HG02763 (cell line): ENCODE measurements around the gene ZBED4.

Experiments
- ATAC-seq: cut with Tn5 transposase; IDR thresholded peaks from one replicate; pipeline ENCODE4 v1.9.1; 2021; ENCODE audit warnings: mild to moderate bottlenecking, moderate library complexity; ENCODE audit not compliant: unreplicated experiment

Gene ZBED4

DNA sequence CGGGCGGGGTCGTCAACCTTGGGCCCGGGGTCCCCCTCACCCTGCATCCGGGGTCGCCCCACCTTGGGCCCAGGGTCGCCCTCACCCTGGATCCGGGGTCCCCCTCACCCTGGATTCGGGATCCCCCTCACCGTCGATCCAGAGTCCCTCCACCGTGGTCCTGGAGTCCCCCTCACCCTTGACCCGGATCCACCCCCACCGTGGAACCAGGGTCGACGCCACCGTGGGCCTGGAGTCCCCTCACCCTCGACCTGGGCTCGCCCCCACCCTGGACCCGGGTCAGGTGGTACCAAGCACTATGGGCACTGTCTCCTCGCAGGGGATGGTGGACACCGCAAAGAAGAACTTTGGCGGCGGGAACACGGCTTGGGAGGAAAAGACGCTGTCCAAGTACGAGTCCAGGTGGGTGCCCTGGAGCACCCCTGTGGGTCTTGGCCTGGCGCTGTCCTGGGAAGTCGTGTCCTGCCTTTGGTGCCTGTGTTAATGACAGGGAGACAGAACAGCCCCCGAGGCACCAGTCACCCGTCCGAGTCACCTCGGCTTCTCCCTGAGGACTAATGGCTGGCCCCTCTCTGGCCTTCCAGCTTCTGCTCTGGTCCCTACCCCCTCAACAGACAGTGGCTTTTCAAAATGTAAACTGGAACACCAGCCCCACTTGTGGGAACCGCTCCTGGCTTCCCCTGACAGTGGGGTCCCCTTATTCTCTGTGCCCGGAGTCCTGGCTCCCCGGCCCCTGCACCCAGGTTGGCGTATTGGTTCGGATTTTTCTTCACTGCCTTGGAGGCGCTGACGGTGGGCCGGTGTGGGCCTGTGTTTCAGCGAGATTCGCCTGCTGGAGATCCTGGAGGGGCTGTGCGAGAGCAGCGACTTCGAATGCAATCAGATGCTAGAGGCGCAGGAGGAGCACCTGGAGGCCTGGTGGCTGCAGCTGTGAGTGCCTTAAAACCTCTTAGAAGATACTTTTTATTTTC is 65.6 kb downstream of the ZBED4 start:
- ATAC-seq: no peak

DNA sequence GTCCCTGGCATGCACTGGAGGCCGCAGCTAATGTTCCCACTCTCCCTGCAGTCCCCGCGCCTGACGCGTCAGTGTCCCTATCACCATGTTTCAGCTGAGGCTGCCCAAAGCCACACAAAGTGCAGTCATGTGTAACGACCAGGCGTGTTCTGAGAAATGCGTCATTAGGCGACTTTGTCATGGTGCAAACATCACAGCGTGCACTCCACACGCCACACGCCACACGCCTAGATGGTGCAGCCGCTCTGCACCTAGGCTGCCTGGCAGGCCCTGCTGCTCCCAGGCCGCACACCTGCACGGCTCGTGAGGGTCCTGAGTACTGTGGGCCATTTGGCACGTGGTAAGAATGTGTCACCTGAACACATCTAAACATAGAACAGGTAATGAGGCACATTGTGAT is 67.2 kb downstream of the ZBED4 start:
- no peak for ATAC-seq

DNA sequence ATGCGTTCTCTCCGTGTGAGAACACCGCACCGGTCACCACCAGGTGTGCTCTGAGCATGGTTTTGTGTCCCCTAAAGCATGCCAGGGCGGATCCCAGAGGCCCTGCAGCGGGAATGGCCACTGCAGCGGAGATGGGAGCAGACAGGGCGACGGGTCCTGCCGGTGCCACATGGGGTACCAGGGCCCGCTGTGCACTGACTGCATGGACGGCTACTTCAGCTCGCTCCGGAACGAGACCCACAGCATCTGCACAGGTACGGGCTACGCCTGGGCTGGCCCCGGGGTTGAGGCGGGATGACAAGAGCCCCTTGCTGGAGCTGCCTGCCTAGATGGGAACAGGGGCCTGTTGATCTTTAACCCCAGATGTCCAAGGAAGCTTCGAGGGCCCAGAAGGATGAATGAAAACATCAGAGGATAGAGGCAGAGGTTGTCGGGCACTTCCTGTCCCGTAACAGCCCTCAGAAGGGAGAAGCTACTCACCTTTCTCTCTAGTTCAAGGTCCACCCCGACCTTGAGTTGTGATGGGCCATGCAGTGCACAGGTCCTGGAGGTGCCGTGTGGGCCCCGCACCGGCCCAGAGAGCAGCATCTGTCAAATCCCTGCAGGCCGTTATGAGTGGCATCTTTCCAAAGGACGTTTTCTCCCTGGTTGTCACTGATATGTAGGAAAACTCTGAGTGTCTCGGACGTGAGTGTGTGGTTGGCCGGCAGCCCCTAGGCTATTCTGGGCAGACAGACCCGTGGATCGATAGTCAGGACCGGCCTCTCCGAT is 68.0 kb downstream of the ZBED4 start:
- ATAC-seq: no peak

DNA sequence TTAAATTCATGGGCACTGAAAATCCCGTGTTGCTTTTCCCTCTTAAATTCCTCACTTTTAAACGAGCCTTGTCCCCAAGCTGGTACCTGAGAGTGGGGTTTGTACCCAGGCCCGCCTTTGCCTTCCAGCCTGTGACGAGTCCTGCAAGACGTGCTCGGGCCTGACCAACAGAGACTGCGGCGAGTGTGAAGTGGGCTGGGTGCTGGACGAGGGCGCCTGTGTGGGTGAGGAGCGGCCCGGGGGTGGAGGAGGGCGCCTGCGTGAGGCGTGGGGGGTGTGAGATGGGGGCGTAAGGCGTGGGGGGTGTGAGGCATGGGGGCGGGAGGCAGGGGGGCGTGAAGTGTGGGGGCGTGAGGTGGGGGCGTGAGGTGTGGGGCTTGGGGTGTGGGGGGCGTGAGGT is 68.8 kb downstream of the ZBED4 start:
- ATAC-seq: no peak

DNA sequence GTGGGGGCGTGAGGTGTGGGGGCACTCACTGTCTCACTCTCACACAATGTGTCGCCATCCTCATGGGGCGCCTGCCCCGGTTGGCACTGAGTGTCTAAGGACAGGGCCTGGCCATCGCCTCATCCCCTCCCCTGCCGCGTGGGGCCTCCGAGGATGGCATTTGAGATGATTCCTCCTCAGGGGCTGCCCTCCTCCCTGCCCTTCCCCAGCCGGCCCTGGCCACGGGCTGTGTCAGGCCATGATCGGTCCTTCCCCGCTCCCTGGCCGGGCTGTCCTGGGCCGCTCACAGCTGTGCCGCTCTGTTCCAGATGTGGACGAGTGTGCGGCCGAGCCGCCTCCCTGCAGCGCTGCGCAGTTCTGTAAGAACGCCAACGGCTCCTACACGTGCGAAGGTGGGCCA is 69.3 kb downstream of the ZBED4 start:
- no peak for ATAC-seq

DNA sequence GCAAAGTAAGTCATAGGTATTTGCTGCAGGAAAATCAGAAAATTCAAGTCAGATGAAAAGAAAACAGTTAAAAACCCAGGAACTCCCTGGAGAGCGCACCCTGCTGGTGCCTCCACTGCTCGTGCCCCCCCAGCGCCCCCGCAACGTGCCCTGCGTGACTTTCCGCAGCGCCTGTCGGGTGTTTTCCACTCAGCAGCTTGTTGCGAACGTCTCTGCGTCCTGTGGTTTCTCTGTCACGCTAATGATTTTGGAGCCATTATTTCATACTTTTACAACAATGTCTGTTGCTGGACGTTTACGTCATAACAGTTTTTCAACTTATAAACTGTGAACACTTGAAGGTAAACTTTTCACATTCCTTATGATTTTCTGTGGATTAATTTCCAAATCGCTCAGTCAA is 69.8 kb downstream of the ZBED4 start:
- ATAC-seq: no peak

DNA sequence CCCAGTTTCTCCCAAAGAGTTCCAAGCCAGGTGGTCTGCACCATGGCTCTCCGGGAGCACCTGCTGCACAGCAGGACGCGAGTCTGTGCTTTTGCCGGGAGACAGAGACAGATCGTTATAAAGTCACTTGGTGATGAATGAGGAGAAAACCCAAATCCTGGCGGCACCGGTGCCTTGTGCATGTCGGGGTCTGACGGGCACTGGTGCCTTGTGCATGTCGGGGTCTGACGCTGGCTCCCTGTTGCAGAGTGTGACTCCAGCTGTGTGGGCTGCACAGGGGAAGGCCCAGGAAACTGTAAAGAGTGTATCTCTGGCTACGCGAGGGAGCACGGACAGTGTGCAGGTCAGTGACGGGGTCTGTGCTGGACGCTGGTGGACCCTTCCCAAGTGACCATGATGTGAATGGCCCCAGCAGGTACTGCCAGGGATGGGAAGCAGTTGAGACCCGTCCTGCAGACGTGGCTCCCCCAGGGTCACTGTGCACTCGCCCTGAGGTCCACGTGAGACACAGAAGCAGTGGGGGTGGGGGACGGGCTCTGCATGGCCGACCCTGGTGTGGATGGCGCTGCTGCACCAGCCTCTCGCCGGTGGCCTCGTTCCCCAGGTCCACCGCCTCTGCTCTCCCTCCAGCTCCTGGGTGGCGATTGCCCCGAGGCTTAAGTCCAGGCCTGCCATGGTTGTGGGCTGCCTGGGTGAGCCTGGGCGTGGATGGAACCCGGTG is 70.6 kb downstream of the ZBED4 start:
- ATAC-seq: no peak

DNA sequence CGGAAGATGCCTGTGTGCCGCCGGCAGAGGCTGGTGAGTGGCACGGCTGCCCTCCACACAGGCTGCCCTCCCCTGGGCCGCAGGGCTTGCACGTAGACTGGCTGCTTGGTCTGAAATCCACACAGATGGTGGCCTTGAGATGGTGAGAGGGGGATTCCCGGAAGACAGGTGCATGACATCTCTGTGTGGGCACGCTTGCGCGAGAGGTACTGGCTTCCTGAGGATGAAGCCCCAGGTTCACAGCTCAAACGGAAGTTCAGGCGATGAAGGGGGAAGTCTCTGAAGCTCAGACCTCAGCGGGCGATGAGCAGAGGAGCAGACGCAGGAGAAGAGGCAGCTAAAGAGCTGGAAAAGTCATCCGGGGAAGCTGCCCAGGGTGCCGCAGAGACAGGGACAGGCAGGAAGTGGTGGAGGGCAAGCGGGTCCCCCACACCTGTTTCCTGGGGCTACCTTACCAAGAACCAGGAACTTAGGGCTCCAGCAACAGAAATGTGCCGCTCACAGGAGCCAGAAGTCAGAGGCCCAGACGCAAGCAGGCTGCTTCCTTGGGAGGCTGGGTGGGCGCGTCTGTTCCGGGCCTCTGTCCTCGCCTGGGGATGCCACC is 72.0 kb downstream of the ZBED4 start:
- no peak for ATAC-seq

DNA sequence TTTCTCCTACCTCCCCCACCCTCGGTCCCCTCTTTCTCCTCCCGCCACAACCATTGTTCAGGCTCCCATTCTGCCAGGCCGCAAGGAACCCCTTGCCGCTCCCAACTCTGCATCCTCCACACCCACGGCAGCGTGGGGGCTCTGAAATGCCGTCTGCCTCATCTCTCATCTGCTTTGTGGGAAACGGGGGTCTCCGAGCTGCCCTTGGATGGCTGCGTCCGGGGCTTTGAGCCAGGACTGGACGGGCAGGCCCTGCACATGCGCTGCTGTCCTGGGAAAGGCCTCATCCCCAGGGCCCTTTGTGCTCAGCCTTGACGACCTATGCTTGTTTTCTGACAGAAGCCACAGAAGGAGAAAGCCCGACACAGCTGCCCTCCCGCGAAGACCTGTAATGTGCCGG is 73.3 kb downstream of the ZBED4 start:
- ATAC-seq: no peak

DNA sequence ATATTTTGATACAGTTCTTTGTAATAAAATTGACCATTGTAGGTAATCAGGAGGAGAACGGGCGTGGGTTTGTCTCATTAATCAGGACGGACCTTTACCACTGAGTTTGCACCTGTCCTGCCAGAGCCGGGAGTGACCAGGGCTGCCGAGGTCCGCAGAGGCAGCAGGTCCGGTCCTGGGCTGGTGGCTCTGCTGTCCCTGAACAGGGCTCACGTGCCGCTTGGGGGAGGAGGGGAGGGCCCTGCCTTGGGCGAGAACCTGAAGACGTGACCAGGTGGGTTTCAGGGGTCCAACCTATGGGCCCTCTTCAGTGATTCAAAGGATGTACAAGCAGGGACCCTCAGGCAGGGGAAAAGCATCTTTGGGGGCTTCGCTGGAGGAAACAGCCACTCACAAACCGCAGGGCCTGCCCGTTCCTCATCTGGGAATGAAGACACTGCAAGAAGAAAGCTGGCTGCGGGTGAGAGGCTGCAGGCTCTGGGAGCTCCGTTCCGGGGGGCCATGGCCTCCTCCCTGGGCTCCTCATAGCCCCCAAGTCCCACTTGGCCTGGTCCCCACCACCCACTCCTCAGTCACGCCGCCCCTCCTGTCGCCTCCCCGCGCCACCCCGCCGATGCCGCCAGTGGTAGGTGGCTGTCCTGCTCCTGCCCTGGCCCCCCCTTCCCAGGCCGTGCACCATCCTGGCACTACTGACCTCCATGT is 74.0 kb downstream of the ZBED4 start:
- ATAC-seq: no peak

DNA sequence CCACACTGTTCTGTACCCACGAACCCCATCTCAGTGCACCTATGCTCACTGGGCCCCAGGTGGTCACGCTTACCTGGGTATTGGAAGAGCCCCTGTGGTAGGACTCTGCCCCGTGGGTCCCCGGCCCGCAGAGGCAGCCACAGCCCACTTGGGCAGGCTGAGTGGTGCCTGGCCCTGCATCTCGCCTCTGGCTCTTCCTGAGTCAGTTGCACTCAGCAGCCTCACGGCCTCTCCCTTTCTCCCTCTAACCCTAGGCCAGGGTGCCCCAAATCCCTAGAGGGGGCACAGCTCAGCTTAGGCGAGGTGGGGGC is 74.5 kb downstream of the ZBED4 start:
- ATAC-seq: no peak

DNA sequence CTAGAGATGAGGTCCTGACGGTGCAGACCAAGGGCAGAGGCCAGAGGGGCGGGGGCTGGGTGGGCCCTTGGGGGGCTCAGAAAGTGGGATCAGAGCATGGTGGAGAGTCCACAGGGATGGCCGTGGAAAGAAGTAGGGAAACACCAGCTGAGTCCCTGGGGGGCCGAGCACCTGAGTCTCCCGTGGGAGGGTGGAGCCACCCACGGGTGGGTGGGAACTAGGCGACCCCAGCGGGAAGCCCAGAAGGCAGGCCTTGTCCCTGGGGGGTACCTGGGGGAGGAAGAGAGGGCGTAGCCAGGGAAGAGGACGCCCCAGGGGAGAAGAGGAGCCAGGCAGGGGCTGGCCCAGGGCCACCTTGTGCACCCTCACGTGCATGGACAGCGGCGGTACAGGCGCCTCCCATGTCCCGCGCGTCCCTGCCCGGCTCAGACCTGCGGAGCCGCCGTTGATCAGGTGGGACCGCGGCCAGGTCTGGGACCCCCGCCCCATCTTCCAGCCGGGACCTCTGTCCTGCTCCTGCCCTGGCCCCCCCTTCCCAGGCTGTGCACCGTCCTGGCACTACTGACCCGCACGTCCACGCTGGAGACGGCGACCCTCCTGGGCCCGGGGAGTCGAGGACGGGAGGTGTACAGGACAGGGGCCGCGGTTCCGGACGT is 75.0 kb downstream of the ZBED4 start:
- no peak for ATAC-seq

DNA sequence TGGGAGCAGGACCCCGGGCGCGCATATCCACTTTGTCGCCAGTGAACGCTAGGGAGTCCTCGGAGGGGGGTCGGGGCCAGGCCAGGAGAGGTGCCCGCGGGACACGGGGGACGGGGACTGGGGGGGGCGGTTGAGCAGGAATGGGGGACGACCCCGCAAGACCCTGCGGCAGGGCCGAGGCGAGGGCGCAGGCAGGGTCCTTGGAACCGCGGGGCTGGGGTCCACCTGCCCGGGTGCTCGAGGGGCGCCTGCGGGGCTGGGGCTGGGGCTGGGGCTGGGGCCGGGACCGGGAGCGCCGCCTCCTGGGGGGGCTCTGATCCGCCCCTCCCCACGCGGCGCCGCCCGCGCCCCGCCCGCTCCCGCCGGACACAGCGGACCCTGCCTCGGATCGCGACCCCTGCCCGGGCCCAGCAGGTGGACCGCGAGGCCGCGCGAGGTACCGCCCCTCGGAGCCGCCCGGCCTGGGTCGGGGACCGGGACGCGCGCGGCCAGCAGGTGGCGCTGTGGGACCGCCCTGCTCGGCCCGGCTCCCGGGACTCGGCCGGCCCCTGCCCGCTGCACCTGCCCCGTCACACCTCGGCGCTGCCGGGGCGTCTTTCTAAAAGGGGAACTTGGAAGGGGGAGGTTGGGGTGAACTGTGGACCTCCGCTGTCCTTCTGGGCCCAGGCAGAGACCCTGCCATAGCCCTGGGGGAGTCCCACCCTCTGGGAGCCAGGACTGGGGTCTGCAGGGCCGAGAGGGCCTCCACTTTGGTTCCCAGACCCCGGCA is 75.8 kb downstream of the ZBED4 start:
- ATAC-seq: peak; percentile 43

DNA sequence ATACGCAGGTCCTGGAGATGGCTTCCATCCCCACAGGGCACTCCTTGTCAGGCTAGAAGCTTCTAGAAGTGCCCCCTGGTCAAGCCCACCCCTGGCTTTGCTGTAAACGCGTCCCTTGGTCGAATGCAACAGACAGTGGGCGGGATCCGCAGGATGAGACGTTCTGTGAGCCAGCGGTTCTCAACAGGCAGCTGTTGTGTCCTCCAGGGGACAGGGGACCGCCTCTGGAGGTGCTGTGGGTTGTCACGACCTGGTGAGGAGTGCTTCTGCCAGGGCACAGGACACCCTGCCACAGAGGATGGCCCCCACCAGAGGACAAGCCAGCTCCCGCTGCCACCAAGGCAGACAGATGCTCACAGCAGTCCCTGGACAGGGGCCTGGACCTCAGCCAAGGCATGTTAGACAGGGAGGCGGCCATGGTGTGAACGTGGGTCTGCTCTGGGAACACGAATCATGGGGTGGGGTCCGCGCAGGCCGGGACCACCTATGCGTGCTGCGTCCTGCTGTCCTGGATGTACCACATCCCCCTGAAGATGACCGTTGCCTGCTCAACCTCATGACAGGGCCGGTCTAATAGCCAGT is 76.4 kb downstream of the ZBED4 start:
- ATAC-seq: no peak

DNA sequence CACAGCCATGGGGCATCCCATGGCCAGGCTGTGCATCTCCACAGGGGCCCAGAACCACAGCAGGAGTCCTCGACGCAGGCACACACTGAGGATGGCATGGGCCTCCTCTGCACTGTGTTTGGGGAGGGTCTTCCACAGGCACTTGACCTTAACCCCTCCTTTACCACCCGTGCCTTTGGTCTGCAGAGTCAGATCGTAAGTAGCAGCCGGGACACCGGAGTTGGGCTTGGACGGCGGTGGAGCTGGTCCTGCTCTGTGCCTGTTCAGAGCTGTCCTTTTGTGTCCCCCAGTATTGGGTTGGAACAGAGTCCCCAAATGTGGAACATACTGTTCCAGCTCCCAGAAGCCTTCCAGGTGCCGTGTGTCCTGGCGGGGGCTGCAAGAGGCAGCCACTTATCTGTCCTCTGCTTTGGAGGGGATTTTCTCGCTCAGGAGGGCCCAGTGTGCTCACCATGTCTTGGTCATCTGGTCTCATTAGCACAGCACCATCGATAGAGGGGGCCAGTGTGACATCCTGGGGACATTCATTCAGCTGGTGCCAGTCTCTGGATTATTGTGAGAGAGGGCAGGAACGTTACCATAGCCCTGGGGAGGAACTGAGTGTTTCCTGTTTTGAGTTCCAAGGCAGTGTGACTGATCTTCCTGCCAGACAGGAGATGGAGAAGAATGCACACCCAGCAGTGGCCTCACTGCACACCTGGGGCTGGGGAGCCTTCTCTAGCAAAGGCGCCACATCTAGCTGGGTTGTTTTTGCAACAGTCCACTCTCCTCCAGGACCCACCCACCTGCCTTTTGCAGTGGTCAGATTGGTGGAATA is 77.2 kb downstream of the ZBED4 start:
- no peak for ATAC-seq

DNA sequence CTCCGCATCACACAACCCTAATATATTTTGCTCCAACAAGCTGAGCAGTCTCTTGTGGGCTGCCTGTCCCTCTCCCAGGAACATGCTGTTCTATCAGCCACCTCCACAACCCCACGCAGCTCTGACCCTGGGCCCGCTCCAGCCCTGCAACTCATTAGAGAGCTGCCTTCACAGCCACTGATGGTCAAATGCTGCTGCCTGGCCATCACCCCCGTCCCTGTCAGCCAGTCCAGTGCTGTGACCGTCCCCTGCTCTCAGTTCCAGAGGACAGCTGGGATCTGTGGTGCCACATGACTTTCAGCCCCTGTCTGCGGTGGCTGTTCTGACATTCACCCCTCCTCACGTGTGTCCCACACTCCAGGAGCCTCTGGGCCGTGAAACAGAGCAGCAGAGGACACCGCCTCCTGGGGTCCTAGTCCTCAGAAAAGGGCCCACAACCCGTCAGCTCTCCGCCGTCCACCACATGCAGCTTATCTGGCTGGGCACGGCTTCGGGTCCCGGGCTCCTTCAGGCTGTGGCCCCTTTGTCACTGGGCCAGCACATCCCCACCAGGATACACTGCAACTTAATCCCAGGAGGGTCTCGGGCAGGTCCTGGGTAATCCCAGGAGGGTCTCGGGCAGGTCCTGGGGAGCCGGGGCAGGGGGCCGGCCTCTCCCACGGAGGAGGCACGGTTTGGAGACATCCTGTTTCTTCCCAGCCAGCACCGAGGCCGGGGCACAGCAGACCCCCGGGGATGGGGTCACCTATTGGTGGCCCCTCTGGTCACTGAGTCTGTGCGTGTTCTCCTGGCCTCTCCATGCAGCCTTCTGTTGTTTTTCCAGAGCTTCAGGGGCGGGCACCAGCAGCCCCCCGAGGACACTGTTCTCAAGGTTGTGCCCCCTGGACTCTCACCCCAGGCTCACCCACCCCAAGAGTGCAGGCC is 79.9 kb downstream of the ZBED4 start:
- no peak for ATAC-seq
